ENCODE results near the gene SIM1. TPM values are rescaled to one million over a fixed set of nuclear protein-coding genes. Genes with fewer than 3 reads are reported as not detected.

The SIM1 gene
- polyA plus RNA-seq, 1 donor = 0.03 TPM

- no peak overlapping the region for H3K4me3 ChIP-seq (ENCODE audit: low read length)
- H3K27ac ChIP-seq (ENCODE audit: low read length) = no peak overlapping the region
- no CpG with 5 or more reads among the region's 3 CpGs for WGBS (ENCODE audit: insufficient coverage, low lambda C conversion rate)
- peaks cover 12% of the 10 kb centered on the region for H3K4me1 ChIP-seq (ENCODE audit: control insufficient read depth, insufficient read depth, low read length)
- H3K9me3 ChIP-seq (ENCODE audit: control insufficient read depth, low read depth, low read length) = peaks cover 26% of the 10 kb centered on the region
- H3K27me3 ChIP-seq (ENCODE audit: control insufficient read depth, insufficient read depth, low read length) = peaks cover 98% of the 10 kb centered on the region
- no peak for DNase-seq
- no peaks in the 10 kb centered on the region for H3K36me3 ChIP-seq (ENCODE audit: control insufficient read depth, insufficient read depth, low read length)
Observed at GRCh38 chr6:100461917-100462705, 2.6 kb downstream of the SIM1 start.

DNA sequence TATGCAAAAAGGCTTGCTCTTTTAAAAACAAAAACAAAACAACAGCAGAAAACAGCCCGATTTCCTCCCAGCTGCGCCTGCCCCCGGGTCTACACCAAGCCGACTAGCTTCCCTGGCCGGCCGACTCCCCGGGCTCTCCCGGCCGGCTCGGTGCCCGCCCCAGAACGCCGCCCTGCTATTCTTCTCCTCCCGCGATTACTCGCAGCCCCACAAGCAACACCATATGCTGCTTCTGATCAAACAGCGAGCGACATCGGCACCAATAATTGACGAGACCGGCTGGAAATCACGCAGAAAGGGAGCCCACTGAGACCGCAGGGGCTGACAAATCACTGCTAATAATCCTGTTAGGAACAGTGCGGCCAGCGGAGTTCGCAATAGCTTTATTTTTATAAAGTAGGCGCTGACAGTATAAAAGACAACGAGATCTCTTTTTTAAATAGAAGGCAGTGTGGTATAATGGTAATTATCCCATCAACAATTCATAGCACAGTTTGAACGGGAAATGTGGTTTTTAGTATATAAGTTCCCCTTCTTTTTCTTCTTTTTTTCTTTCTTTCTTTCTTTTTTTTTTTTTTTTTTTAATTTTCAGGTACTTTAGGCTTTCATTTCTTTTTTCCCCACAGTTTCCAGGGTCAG lies 3.3 kb downstream of the SIM1 start:
- Histone ChIP-seq H3K4me1 (ENCODE audit: control insufficient read depth, insufficient read depth, low read length) (peaks cover 8% of the 10 kb centered on the region), H3K9me3 (ENCODE audit: control insufficient read depth, low read depth, low read length) (peaks cover 24% of the 10 kb centered on the region), H3K27ac (ENCODE audit: low read length) (no peak overlapping the region), H3K36me3 (ENCODE audit: control insufficient read depth, insufficient read depth, low read length) (no peaks in the 10 kb centered on the region), H3K27me3 (ENCODE audit: control insufficient read depth, insufficient read depth, low read length) (peaks cover 98% of the 10 kb centered on the region), H3K4me3 (ENCODE audit: low read length) (no peak overlapping the region)
- whole genome bisulfite sequencing (ENCODE audit: insufficient coverage, low lambda C conversion rate) = 0% methylated on average over 1 of the region's 29 CpGs
- no peak for DNase-seq

- Histone ChIP-seq H3K9me3 (ENCODE audit: control insufficient read depth, low read depth, low read length) (peaks cover 24% of the 10 kb centered on the region), H3K4me3 (ENCODE audit: low read length) (no peak overlapping the region), H3K36me3 (ENCODE audit: control insufficient read depth, insufficient read depth, low read length) (no peaks in the 10 kb centered on the region), H3K4me1 (ENCODE audit: control insufficient read depth, insufficient read depth, low read length) (peaks cover 12% of the 10 kb centered on the region), H3K27me3 (ENCODE audit: control insufficient read depth, insufficient read depth, low read length) (peaks cover 98% of the 10 kb centered on the region), H3K27ac (ENCODE audit: low read length) (no peak overlapping the region)
- WGBS (ENCODE audit: insufficient coverage, low lambda C conversion rate) = 17% methylated on average over 1 of the region's 9 CpGs
- no peak for DNase-seq
Observed at GRCh38 chr6:100460650-100461204, 4.0 kb downstream of the SIM1 start.

GRCh38 chr6:100459592-100460184 lies 5.0 kb downstream of the SIM1 start:
- H3K36me3 ChIP-seq (ENCODE audit: control insufficient read depth, insufficient read depth, low read length) = no peaks in the 10 kb centered on the region
- no peak for DNase-seq
- peaks cover 11% of the 10 kb centered on the region for H3K4me1 ChIP-seq (ENCODE audit: control insufficient read depth, insufficient read depth, low read length)
- H3K9me3 ChIP-seq (ENCODE audit: control insufficient read depth, low read depth, low read length) = peaks cover 19% of the 10 kb centered on the region
- H3K27me3 ChIP-seq (ENCODE audit: control insufficient read depth, insufficient read depth, low read length) = peaks cover 98% of the 10 kb centered on the region
- no peak overlapping the region for H3K27ac ChIP-seq (ENCODE audit: low read length)
- no peak overlapping the region for H3K4me3 ChIP-seq (ENCODE audit: low read length)

- Histone ChIP-seq H3K27ac (ENCODE audit: low read length) (no peak overlapping the region), H3K4me3 (ENCODE audit: low read length) (no peak overlapping the region), H3K4me1 (ENCODE audit: control insufficient read depth, insufficient read depth, low read length) (peaks cover 8% of the 10 kb centered on the region), H3K27me3 (ENCODE audit: control insufficient read depth, insufficient read depth, low read length) (peaks cover 98% of the 10 kb centered on the region), H3K9me3 (ENCODE audit: control insufficient read depth, low read depth, low read length) (peaks cover 21% of the 10 kb centered on the region), H3K36me3 (ENCODE audit: control insufficient read depth, insufficient read depth, low read length) (no peaks in the 10 kb centered on the region)
- DNase-seq = no peak
- 0% methylated on average over 2 of the region's 10 CpGs for WGBS (ENCODE audit: insufficient coverage, low lambda C conversion rate)
Observed at GRCh38 chr6:100458841-100459591, 5.7 kb downstream of the SIM1 start.

GRCh38 chr6:100457311-100457990 lies 7.3 kb downstream of the SIM1 start:
- WGBS (ENCODE audit: insufficient coverage, low lambda C conversion rate) = no CpG with 5 or more reads among the region's 34 CpGs
- H3K36me3 ChIP-seq (ENCODE audit: control insufficient read depth, insufficient read depth, low read length) = no peaks in the 10 kb centered on the region
- H3K27ac ChIP-seq (ENCODE audit: low read length) = no peak overlapping the region
- peaks cover 98% of the 10 kb centered on the region for H3K27me3 ChIP-seq (ENCODE audit: control insufficient read depth, insufficient read depth, low read length)
- H3K4me1 ChIP-seq (ENCODE audit: control insufficient read depth, insufficient read depth, low read length) = peaks cover 8% of the 10 kb centered on the region
- peaks cover 20% of the 10 kb centered on the region for H3K9me3 ChIP-seq (ENCODE audit: control insufficient read depth, low read depth, low read length)
- DNase-seq = no peak
- H3K4me3 ChIP-seq (ENCODE audit: low read length) = no peak overlapping the region

- Histone ChIP-seq H3K4me1 (ENCODE audit: control insufficient read depth, insufficient read depth, low read length) (peaks cover 8% of the 10 kb centered on the region), H3K36me3 (ENCODE audit: control insufficient read depth, insufficient read depth, low read length) (no peaks in the 10 kb centered on the region), H3K4me3 (ENCODE audit: low read length) (no peak overlapping the region), H3K27ac (ENCODE audit: low read length) (no peak overlapping the region), H3K9me3 (ENCODE audit: control insufficient read depth, low read depth, low read length) (peaks cover 20% of the 10 kb centered on the region), H3K27me3 (ENCODE audit: control insufficient read depth, insufficient read depth, low read length) (peaks cover 98% of the 10 kb centered on the region)
- WGBS (ENCODE audit: insufficient coverage, low lambda C conversion rate) = 82% methylated on average over 2 of the region's 8 CpGs
- DNase-seq = no peak
Observed at GRCh38 chr6:100456908-100457235, 7.8 kb downstream of the SIM1 start.

GRCh38 chr6:100456141-100456907 lies 8.4 kb downstream of the SIM1 start:
- H3K4me3 ChIP-seq (ENCODE audit: low read length) = no peak overlapping the region

DNA sequence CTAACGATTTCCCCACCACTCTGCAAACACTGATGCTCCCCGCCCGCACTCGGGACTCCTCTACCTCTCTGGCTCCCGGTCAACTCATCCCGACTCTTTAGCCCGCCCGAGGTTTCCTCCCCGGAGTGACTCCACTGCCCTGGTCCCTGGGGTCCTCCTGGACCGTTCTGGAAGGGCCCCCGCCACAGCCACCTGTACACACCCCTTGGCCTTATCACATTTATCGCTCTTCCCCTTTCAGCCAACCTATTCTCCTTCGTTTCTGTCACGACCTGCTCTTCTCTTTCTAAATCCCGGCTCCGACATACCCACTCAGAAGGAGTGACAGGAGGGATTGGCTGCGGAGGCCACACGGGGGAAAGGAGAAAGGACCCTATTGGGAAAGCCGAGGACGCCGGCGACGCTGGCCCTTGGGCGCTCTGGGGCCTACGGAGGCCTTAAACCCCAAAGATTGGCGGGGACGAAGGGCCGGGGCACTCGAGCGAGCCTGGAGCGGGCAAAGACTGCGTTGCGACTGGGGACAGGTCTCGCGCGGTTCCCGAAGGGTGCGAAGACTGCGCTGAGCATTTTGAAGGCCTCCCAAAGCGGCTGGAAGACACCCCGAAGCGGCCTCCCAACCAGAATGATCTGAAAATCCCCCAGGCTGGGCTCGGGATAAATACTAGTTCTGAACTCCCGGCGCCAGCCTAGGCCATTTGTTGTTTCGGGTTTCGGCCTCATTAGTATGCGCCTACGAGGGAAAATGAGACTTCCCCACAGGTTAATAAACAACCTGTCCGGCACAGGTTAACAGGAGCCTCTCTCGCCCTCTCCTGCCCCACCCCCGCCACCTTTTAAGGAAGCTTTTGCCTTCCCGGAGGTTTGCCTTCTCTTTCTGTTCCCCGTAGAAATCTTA lies 9.2 kb downstream of the SIM1 start:
- WGBS (ENCODE audit: insufficient coverage, low lambda C conversion rate) = 0% methylated on average over 1 of the region's 54 CpGs
- Histone ChIP-seq H3K4me3 (ENCODE audit: low read length) (peak overlapping the region; percentile 16), H3K4me1 (ENCODE audit: control insufficient read depth, insufficient read depth, low read length) (peaks cover 8% of the 10 kb centered on the region)

More at GRCh38 chr6:100456141-100456907, 8.4 kb downstream of the SIM1 start:
- Histone ChIP-seq H3K27me3 (ENCODE audit: control insufficient read depth, insufficient read depth, low read length) (peaks cover 98% of the 10 kb centered on the region), H3K4me1 (ENCODE audit: control insufficient read depth, insufficient read depth, low read length) (peaks cover 8% of the 10 kb centered on the region), H3K27ac (ENCODE audit: low read length) (no peak overlapping the region), H3K36me3 (ENCODE audit: control insufficient read depth, insufficient read depth, low read length) (no peaks in the 10 kb centered on the region), H3K9me3 (ENCODE audit: control insufficient read depth, low read depth, low read length) (peaks cover 20% of the 10 kb centered on the region)
- WGBS (ENCODE audit: insufficient coverage, low lambda C conversion rate) = 33% methylated on average over 3 of the region's 24 CpGs
- no peak for DNase-seq

More for the DNA sequence above, 9.2 kb downstream of the SIM1 start:
- Histone ChIP-seq H3K36me3 (ENCODE audit: control insufficient read depth, insufficient read depth, low read length) (no peaks in the 10 kb centered on the region), H3K27ac (ENCODE audit: low read length) (no peak overlapping the region), H3K27me3 (ENCODE audit: control insufficient read depth, insufficient read depth, low read length) (peaks cover 98% of the 10 kb centered on the region), H3K9me3 (ENCODE audit: control insufficient read depth, low read depth, low read length) (peaks cover 20% of the 10 kb centered on the region)
- DNase-seq = peak; percentile 28 to 70
